Measurements from ENCODE around the gene PHF19.

PHF19 gene

GRCh38 chr9:120807607-120808379, 69.2 kb downstream of the PHF19 start:
- H4K20me1 ChIP-seq (ENCODE audit: control insufficient read depth, insufficient read depth, low read depth, low read length) = no peaks in the 10 kb centered on the region
- no peak for TF ChIP-seq CTCF (IDR thresholded peaks at IDR 0.05; ENCODE audit: low read depth, low read length, poor library complexity, severe bottlenecking)
- no peak for TF ChIP-seq EZH2phosphoT487 (IDR thresholded peaks at IDR 0.05; ENCODE audit: borderline replicate concordance, low read length)
- H3K9me3 ChIP-seq (ENCODE audit: control insufficient read depth, insufficient read depth, low read length) = peaks cover 16% of the 10 kb centered on the region
- H3K79me2 ChIP-seq (ENCODE audit: control insufficient read depth, low read length) = no peaks in the 10 kb centered on the region
- no peak overlapping the region for H3K27ac ChIP-seq (ENCODE audit: low read depth, low read length)
- H3K36me3 ChIP-seq (ENCODE audit: control insufficient read depth, low read length) = 0 out of 2 replicates have a peak, but pooled peaks cover 3% of the 10 kb centered on the region
- no peaks in the 10 kb centered on the region for H3K27me3 ChIP-seq (ENCODE audit: control insufficient read depth, low read length)
- H3K9me2 ChIP-seq (replicated peaks; ENCODE audit: control insufficient read depth, low read length) = no peaks in the 10 kb centered on the region
- H3F3A ChIP-seq (ENCODE audit: control insufficient read depth, insufficient read depth) = no peaks in the 10 kb centered on the region
- H3K4me2 ChIP-seq (ENCODE audit: low read length) = no peak overlapping the region
- H3K4me1 ChIP-seq (ENCODE audit: control insufficient read depth, low read length) = no peaks in the 10 kb centered on the region
- no peak overlapping the region for H3K4me3 ChIP-seq (ENCODE audit: low read length)

Data from DOHH2 (cell line).